ENCODE measurements around the gene C10orf105.

C10orf105 gene

DNA sequence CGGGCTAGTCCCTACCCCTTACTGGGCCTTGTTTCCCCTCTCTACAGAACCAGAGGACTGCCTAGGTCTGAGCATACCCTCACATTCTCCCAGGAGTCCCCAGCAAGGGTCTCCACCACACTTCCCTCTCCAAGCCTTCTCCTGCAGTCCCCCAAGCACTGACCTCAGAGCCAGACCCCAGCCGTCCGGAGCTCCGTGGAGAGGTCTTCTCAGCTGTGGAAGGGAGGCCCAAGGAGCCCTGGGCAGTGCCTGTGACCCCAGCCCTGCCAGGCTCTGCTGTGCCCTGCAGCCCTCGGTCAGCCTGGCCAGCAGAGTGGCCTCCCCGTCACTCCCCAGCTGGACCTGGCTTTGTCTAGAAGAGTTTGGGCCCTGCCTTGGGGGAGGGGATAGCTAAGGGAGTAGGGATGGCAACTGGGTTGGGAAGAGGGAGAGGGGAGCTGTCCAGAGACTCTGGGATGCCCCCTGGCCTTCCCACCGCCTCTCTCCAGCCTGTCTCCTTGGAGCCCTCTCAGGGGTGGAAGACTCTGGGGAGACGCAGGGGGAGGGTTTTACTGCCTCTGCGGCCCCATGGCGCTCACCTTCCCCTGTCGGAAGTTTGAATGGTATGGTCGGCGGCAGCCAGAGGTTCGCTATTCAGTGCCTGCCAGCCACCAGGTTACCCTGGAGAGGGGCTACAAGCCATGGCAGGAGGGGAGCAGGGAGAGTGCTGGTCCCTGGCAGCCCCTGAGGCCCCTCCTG lies at the start of gene C10orf105:
Gene C10orf105, minus strand, starts transcription at position 315 of the 738 bp plus-strand sequence. CDS start 3,441 bp downstream, outside the sequence.
- DNase-seq = no peak

DNA sequence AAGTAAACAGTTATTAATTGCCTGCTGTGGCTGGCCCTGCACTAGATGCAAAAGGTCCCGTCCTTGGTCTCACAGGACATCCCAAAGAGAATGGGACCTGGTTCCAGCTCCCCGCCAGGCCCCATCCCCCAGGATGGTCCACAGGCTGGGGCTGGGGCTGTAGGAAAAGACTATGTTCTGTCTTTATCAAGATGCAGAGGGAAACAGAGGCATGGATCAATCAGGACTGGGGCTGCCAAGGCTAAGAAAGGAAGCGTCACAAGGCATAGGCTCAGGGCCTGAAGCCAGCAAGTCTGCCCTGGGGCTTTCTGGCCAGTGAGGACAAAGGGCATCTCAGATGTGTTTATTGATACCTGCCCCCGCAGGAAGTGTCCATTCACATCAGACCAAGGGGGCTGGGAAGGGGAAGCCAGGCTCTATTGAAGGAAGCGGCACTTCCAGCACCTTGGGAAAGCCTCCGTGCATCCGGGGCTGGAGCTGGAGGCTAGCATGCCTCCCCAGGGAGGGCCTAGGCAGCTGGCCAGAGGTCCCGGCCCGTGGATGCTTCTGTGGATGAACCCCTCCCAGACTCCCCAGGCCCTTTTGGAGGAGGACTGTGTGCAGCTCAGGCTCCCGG lies 48.0 kb upstream of the C10orf105 start:
- no peak for DNase-seq

DNA sequence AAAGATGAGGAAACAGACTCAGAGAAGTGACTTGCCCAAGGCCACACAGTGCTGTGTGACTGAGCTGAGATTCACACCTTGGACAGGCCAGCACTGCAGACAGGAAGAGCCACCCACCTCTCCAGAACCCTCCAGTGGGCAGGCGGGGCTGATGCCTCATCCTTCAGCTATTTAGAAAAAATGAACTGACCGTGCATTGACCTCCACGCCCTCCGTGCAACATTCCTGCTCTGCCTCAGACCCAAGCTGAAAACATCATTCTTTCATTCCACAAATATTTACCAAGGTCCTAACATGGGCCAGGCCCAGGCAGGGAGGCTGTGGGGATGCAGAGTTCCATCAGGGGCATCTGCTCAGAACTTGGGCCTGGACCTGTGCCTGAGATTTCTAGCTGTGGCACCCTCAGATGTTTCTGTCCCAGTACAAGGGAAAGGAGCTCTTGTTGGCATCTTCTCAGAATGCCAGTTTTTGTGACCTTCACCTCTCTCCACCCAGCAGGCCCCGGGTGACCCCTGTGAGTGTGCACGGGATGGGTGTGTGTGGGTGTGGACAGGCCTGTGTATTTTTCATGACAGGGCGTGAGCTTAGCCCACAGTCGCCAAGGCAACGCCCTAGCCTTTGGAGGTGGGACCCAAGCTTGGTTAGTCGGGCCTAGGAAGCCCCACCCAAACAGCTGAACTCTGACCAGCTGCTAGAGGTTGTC lies 47.3 kb upstream of the C10orf105 start:
- no peak for DNase-seq

DNA sequence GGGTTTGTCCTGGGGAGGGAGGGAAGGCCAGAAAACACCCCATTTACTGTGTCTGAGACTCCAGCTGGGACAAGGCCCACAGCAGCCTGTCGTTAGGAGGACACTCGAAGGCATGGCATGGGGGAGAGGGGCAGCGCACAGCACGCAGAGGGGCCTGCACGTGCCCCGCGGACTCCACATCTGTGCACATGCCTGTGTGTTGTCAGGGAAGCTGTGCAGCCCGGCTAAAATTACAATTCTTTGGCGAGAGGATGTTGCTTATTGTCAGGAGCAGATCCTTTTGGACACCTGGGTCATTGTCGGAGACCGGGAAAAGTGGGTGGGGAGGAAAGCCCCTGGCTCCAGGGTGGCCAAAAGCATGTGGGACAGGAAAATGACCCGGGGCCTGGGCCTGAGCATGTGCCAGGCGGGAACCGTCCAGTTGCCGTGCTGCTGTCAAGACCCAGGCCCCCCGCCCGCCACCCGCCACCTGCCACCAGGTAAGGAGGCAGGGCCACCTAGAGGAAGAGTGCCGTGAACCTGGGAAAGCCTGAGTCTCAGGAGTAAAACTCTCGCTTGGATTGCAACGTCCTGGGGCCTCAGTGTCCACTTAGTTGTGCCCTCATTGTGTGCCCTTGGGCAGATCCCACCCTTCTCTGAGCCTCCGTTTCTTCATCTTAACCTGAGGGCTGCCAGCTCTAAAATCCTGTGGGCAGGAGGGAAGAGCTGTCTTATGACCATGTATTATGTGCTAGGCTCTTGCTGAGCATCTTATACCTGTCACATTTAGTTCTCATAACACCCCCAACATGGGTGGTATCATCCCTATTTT lies 46.5 kb upstream of the C10orf105 start:
- no peak for DNase-seq

DNA sequence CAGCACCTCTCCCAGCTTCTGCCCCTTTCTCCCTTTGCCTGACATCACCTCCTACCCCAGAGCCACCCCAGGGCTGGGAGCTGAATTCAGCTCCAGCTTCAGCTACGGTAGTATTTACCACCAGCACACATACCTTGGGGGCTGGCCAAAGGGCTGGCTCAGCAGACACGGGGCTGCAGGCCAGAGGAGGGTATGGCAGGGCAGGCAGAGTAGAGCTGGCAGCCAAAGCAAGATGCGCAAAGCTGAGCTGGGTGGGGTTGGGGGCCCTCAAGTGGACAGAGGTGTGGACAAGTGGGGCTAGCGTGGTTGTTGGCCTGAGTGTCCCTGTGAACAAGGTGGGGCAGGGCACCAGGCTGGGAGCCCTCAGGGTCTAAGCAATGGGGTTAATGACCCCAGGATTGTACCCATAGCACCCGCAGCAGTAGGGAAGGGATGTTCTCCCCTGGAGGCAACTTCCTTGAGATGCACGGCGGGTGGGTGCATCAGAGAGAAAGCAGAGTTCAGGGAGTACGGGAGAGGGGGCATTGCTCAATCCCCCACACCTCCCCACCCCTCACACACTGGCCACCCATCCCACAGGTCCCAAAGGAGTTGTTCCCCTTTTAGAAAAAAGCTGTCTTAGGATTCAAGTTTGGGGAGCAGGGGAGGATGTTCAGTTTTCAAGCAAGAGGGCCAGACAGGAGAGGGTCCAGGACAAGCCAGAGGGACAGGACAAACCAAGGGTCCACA lies 45.8 kb upstream of the C10orf105 start:
- no peak for DNase-seq

- no peak for DNase-seq
Measured at GRCh38 chr10:71763352-71764127, 44.0 kb upstream of the C10orf105 start.

DNA sequence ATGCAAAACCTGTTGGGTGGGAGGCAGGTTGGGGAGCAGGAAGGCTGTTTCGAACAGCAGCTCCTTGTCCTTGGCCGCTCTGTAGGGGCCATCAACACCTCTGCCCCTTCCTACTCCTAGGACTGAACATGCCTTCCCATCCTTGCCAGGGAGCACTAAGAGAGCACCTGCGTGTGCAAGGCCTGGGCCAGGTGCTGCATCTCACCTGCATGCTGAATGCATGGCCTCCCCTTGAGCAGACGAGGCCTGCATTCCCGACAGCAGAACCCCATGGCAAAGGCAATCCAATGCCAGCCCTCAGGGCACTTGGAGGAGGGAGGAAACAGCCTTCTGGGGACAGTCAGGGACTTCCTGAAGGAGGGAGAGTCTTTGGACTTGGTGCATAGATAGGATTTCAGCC lies 42.7 kb upstream of the C10orf105 start:
- no peak for DNase-seq

DNA sequence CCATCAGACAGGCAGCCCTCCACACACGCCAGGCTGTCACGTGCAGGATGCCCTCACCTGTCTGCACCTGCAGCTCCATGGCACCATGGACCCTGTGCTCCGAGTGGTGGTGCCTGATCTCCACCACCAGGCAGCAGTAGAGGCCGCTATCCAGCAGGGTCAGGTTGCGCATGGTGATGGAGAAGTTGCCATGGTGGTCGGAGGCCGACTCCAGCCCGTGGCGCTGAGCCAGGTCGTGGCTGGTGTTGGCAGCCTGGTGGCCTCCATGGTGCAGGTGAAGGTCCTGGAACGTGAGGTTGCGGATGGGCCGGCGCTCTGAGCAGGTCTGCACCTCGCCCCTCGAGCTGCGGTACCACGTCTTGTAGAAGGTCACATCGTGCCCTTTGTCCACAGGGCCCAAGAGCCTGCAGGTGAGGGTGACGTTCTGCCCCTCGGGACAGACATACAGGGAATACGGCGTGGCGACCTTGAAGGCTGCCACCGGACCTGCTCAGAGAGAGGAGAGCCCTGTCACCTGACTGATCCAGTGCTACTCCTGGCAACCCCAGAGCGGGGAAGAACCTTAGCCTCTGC lies 42.0 kb upstream of the C10orf105 start:
- DNase-seq = no peak

DNA sequence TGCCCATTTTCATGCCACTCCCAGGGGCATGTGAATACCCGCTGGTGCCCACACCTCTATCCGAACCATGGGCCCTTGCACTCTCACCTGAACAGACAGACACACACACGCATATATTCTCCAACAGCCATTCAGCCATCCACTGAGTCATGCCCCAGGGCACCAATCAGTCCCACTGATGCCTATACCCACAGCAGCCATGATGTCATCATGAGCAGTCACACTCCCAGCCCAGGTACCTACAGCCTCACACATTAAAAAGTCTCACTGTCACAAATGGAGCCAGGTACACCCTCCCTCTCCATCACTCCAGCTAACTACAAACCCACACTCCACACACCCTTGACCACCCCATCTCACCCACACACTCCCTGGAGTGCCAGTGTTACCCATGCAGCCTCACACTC lies 41.5 kb upstream of the C10orf105 start:
- DNase-seq = no peak

DNA sequence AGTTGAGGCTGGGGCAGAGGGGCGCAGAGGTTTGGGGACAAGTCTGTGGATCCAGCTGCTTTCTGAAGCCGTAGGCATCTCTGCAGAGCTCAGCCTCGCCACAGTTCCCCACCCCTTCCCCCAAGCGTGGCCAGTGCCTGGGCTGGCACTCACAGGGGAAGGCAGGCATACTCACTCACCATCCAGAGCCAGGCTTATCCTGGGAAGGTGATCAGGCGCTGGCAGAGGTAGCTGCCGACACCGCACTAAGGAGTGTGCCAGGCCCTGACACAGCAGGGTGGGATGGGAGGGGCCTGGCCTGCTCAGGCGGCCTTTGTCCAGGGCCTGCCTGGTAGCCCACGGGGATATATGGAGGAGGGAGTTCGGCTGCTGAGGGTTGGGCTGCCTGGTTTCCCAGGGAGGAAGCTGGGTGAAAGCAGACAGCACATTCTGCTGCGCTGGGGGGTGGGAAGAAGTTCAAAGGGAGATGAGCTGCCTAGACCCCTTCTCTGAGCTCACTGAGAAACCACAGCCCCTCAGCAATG lies 37.9 kb upstream of the C10orf105 start:
- no peak for DNase-seq

DNA sequence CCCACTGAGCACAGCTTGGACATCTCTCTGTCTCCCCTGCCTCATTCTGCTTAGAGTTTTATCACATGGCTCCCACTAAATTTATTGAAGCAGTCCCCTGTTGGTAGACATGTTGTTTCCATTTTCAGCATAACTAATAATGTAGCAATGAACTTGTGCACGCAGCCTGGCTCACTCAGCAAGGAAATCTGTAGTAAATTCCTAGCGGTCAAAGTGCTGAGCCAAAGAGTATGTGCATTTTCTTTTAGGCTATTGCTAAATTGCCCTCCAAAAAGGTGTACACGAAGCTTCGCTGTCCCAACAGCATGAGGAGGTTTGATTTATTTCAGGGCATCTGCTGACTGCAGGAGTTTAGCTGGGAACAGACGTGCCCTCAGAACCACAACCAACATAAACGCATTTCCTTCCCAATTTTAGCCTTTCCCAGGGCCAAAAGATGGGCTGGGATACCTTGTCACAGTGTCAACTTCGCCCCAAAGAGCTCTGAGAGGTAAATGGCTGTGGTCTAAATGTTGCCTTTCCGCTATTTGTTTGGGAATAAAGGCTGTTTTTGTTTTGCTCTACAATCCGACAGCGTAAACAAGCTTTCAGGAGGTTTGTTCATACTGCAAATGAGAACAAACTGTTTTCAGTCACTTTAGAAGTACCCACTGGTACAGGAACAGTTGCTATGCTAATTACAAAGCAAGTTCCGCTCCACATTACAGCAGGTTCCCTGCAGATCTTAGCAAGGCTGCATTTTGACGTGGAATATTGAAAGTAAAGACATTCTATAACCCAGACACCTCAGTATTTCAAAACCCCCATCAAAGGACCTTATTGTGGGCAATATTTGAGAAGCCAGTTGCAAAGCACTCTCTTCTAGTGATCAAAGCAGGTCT lies 37.0 kb upstream of the C10orf105 start:
- DNase-seq = no peak

DNA sequence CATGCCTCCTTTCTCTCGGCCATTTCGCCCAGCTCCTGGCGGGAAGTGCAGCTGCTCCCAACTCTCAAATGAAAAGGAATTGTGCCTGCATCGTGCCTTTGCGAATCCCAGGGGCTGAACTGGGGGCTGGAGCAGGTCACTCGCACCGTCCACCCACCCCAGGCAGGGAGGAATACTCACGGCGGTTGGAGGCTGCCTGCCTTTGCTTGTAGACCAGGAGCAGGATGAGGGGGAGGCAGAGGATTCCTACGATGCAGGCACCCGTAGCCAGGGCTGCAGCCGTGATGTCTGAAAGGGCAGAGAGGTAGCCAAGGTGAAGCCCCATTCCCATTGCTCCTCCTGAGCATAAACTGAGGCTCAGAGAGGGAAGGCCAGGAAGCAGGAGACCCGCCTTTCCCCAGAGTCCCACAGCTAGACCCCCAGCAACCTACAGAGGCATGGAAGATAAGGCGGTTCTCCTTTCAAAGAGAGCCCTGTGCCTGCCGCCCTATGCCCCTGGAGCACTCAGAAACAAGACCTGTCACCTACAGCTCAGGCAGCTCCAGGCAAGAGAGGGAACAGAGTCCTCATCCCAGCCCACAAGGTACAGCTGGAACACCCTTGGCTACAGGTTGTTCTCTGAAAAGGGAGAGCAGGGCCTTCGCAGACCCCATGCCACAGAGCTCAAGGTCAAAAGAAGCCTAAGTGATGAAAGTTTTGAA lies 35.8 kb upstream of the C10orf105 start:
- DNase-seq = no peak

GRCh38 chr10:71754562-71754961 lies 35.0 kb upstream of the C10orf105 start:
- DNase-seq = no peak

- DNase-seq = no peak
Measured at GRCh38 chr10:71753960-71754505, 34.5 kb upstream of the C10orf105 start.

DNA sequence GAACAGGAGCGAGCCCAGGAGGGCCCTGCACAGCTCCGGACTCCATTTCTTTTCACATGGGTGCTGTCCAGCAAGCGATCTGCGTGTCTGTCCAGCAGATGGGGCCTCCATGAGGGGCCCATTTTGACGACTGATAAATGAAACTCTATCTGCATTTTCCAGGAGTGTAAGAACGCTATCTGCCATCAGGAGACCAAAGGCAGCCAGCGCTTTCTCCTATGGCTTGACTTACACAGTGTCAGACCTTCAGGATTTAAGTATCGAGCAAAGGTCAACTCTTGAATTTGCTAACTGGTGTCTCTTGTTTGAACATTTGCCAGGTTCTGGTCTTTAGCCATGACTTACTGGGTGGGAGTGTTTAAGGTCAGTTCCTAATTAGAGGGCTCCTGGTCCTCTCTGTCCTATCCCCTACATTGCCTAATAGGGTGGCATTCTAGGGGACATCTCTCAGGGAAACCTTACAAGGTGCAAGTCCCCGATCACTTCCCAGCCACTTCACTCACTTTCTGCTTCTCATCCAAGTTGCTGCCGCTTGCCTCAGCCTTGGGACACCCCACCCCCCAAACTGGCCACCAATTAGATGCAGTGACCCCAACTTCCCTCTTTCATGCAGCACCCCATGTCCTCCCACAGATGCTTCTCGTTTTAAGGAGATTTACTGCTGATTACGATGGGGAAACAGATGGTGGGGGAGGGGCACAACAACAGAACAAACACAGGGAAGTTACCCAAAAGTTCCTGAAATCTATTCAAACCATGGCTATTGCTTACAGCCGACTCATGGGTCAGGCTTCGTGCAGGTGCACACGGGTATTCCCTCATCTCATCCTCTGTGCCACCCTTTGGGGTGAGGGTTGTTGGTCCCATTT lies 33.7 kb upstream of the C10orf105 start:
- no peak for DNase-seq

- no peak for DNase-seq
Measured at GRCh38 chr10:71752391-71753090, 33.0 kb upstream of the C10orf105 start.

- DNase-seq = no peak
Measured at GRCh38 chr10:71751515-71752224, 32.1 kb upstream of the C10orf105 start.
